SK-N-MC (cell line): ENCODE results near the gene MSH6.

Experiments used
- EZH2 ChIP-seq: fragments of 200-600 bp; sonication (generic); IDR thresholded peaks from one replicate; pipeline ENCODE4 v1.6.1; 2017; ENCODE audit warnings: antibody characterized with exemption
- POLR2AphosphoS5 ChIP-seq: IDR thresholded peaks from 2 replicates; pipeline ENCODE4 v1.6.1; 2012; ENCODE audit warnings: mild to moderate bottlenecking, low read depth, low read length, borderline replicate concordance

GRCh38 chr2:47735136-47735869, 47.6 kb upstream of the MSH6 start:
- TF ChIP-seq EZH2 (no peak), POLR2AphosphoS5 (no peak)
